Right kidney (tissue), 1 donor: ENCODE results near the gene MAPK8IP2.
"Not testable (repeated sequence)": the region's sequence is repeated elsewhere in the genome, so short reads cannot be mapped to it uniquely, and the experiment has no call there.

Source experiments
- DNase-seq: peaks from one replicate; pipeline ENCODE4 v3.0.0-alpha.2; 2016

The MAPK8IP2 gene

GRCh38 chr22:50635591-50635990 is 35.0 kb downstream of the MAPK8IP2 start:
- DNase-seq: no peak

GRCh38 chr22:50640296-50640695 is 39.7 kb downstream of the MAPK8IP2 start:
- not testable (repeated sequence) for DNase-seq

- no peak for DNase-seq
Observed at GRCh38 chr22:50640857-50641647, 40.5 kb downstream of the MAPK8IP2 start.

- peak; percentile 62 for DNase-seq
Observed at GRCh38 chr22:50641696-50642607, 41.4 kb downstream of the MAPK8IP2 start.

- not testable (repeated sequence) for DNase-seq
Observed at GRCh38 chr22:50643021-50643820, 42.6 kb downstream of the MAPK8IP2 start.

- not testable (repeated sequence) for DNase-seq
Observed at GRCh38 chr22:50643821-50644101, 43.2 kb downstream of the MAPK8IP2 start.

- no peak for DNase-seq
Observed at GRCh38 chr22:50653256-50653655, 52.7 kb downstream of the MAPK8IP2 start.

GRCh38 chr22:50654664-50655063 is 54.1 kb downstream of the MAPK8IP2 start:
- not testable (repeated sequence) for DNase-seq

- DNase-seq: peak; percentile 26
Observed at GRCh38 chr22:50656122-50657070, 55.8 kb downstream of the MAPK8IP2 start.

- DNase-seq: no peak
Observed at GRCh38 chr22:50657925-50658324, 57.3 kb downstream of the MAPK8IP2 start.

GRCh38 chr22:50659711-50660110 is 59.1 kb downstream of the MAPK8IP2 start:
- DNase-seq: not testable (repeated sequence)

GRCh38 chr22:50660306-50660705 is 59.7 kb downstream of the MAPK8IP2 start:
- no peak for DNase-seq
